Mononuclear cell (primary cell): Measurements from ENCODE around the gene SPATA6. TPM values are rescaled to one million over a fixed set of nuclear protein-coding genes. Genes with fewer than 3 reads are reported as not detected.
"Not testable (repeated sequence)": the region's sequence is repeated elsewhere in the genome, so short reads cannot be mapped to it uniquely, and the experiment has no call there.

Experiments
- H3K27me3 ChIP-seq: 2 replicates; pipeline ENCODE4 v1.6.0; 2011; ENCODE audit warnings: low read length, control low read depth; ENCODE audit not compliant: insufficient read depth
- H3K4me1 ChIP-seq: 2 replicates; pipeline ENCODE4 v1.5.1; 2011; ENCODE audit warnings: mild to moderate bottlenecking, low read length, control low read depth; ENCODE audit not compliant: insufficient read depth
- H3K4me3 ChIP-seq: 2 replicates; pipeline ENCODE4 v1.5.1; 2011; ENCODE audit warnings: mild to moderate bottlenecking, low read length, moderate library complexity
- H3K9me3 ChIP-seq: 2 replicates; pipeline ENCODE4 v1.5.1; 2011; ENCODE audit warnings: low read depth, mild to moderate bottlenecking, control low read depth, low read length
- total RNA-seq: library from RNA; depleted of rRNA; stranded (reverse); fragments of >200 nt; gene quantifications from one replicate; pipeline ENCODE4 v1.2.3, GENCODE V29; 2012

SPATA6 gene
- 4.7 TPM for total RNA-seq

GRCh38 chr1:48471691-48472576 lies at the start of gene SPATA6:
TSS of gene SPATA6 (minus strand) at chr1:48472204. CDS start at chr1:48472008, 196 bp downstream.
- Histone ChIP-seq H3K4me3 (peak within 1 kb of the TSS; percentile 58), H3K4me1 (peaks cover 27% of the 10 kb centered on the region), H3K9me3 (no peaks in the 10 kb centered on the region), H3K27me3 (no peaks in the 10 kb centered on the region)

GRCh38 chr1:48519896-48520295 lies 47.9 kb upstream of the SPATA6 start:
- H3K4me3 ChIP-seq, H3K9me3 ChIP-seq, H3K4me1 ChIP-seq, H3K27me3 ChIP-seq: not testable (repeated sequence)

GRCh38 chr1:48506870-48507269 lies 34.9 kb upstream of the SPATA6 start:
- Histone ChIP-seq H3K4me1 (no peaks in the 10 kb centered on the region), H3K27me3 (peaks cover 5% of the 10 kb centered on the region), H3K4me3 (no peak overlapping the region), H3K9me3 (no peaks in the 10 kb centered on the region)

GRCh38 chr1:48500541-48501450 lies 28.8 kb upstream of the SPATA6 start:
- Histone ChIP-seq H3K27me3 (no peaks in the 10 kb centered on the region), H3K4me1 (no peaks in the 10 kb centered on the region), H3K9me3 (no peaks in the 10 kb centered on the region), H3K4me3 (no peak overlapping the region)

- Histone ChIP-seq H3K4me3 (no peak overlapping the region), H3K27me3 (no peaks in the 10 kb centered on the region), H3K4me1 (no peaks in the 10 kb centered on the region), H3K9me3 (no peaks in the 10 kb centered on the region)
These were observed 27.3 kb upstream of the SPATA6 start for GRCh38 chr1:48499211-48499735.

- H3K4me3 ChIP-seq: no peak overlapping the region
- no peaks in the 10 kb centered on the region for H3K27me3 ChIP-seq
- no peaks in the 10 kb centered on the region for H3K4me1 ChIP-seq
- no peaks in the 10 kb centered on the region for H3K9me3 ChIP-seq
These were observed 26.2 kb upstream of the SPATA6 start for GRCh38 chr1:48498096-48498791.

GRCh38 chr1:48495911-48496310 lies 23.9 kb upstream of the SPATA6 start:
- Histone ChIP-seq H3K4me1 (no peaks in the 10 kb centered on the region), H3K9me3 (no peaks in the 10 kb centered on the region), H3K4me3 (no peak overlapping the region), H3K27me3 (no peaks in the 10 kb centered on the region)

GRCh38 chr1:48495166-48495565 lies 23.2 kb upstream of the SPATA6 start:
- Histone ChIP-seq H3K9me3 (no peaks in the 10 kb centered on the region), H3K4me3 (no peak overlapping the region), H3K27me3 (no peaks in the 10 kb centered on the region), H3K4me1 (no peaks in the 10 kb centered on the region)

- H3K9me3 ChIP-seq: no peaks in the 10 kb centered on the region
- H3K4me3 ChIP-seq: no peak overlapping the region
- no peaks in the 10 kb centered on the region for H3K27me3 ChIP-seq
- H3K4me1 ChIP-seq: no peaks in the 10 kb centered on the region
These were observed 22.2 kb upstream of the SPATA6 start for GRCh38 chr1:48493970-48494769.

- H3K4me1 ChIP-seq: no peaks in the 10 kb centered on the region
- no peak overlapping the region for H3K4me3 ChIP-seq
- H3K9me3 ChIP-seq: no peaks in the 10 kb centered on the region
- H3K27me3 ChIP-seq: no peaks in the 10 kb centered on the region
These were observed 21.0 kb upstream of the SPATA6 start for GRCh38 chr1:48493041-48493440.

GRCh38 chr1:48492392-48492791 lies 20.4 kb upstream of the SPATA6 start:
- H3K27me3 ChIP-seq: no peaks in the 10 kb centered on the region
- no peaks in the 10 kb centered on the region for H3K4me1 ChIP-seq
- no peaks in the 10 kb centered on the region for H3K9me3 ChIP-seq
- no peak overlapping the region for H3K4me3 ChIP-seq

- Histone ChIP-seq H3K4me3 (no peak overlapping the region), H3K27me3 (no peaks in the 10 kb centered on the region), H3K9me3 (no peaks in the 10 kb centered on the region), H3K4me1 (no peaks in the 10 kb centered on the region)
These were observed 16.7 kb upstream of the SPATA6 start for GRCh38 chr1:48488721-48489120.

- Histone ChIP-seq H3K27me3 (no peaks in the 10 kb centered on the region), H3K9me3 (no peaks in the 10 kb centered on the region), H3K4me1 (no peaks in the 10 kb centered on the region), H3K4me3 (no peak overlapping the region)
These were observed 8.5 kb upstream of the SPATA6 start for GRCh38 chr1:48480504-48480903.

- not testable (repeated sequence) for H3K27me3 ChIP-seq, H3K9me3 ChIP-seq, H3K4me3 ChIP-seq, H3K4me1 ChIP-seq
These were observed 8.0 kb upstream of the SPATA6 start for GRCh38 chr1:48480023-48480422.
